OCI-LY7 (cell line): ENCODE data around the gene HLA-A.
"Not testable (repeated sequence)": the region's sequence is repeated elsewhere in the genome, so short reads cannot be mapped to it uniquely, and the experiment has no call there.

Source experiments
- CTCF ChIP-seq: fragments of 200-600 bp; sonication (generic); conservative IDR thresholded peaks from 2 replicates; pipeline ENCODE4 v1.5.1; 2014; ENCODE audit warnings: mild to moderate bottlenecking, antibody characterized with exemption, low read length, moderate library complexity, mixed read lengths
- EZH2phosphoT487 ChIP-seq: fragments of 200-600 bp; sonication (generic); IDR thresholded peaks from 2 replicates; pipeline ENCODE4 v1.6.1; 2018; ENCODE audit warnings: low read depth, borderline replicate concordance, mild to moderate bottlenecking, mixed run types, antibody characterized with exemption, low read length, moderate library complexity, mixed read lengths

GRCh38 chr6:29980013-29980412, 37.7 kb downstream of the HLA-A start:
- not testable (repeated sequence) for TF ChIP-seq CTCF, EZH2phosphoT487
